ENCODE measurements around the gene FBXO44.
"Not testable (repeated sequence)": the region's sequence is repeated elsewhere in the genome, so short reads cannot be mapped to it uniquely, and the experiment has no call there.

FBXO44 gene

GRCh38 chr1:11642418-11643017, 12.2 kb upstream of the FBXO44 start:
- not testable (repeated sequence) for H3K36me3 ChIP-seq (ENCODE audit: control insufficient read depth, insufficient read depth, low read length); H3K4me3 ChIP-seq (ENCODE audit: low read depth, low read length); H2AFZ ChIP-seq; H3K27me3 ChIP-seq (ENCODE audit: control insufficient read depth, insufficient read depth, low read length); H3K9me3 ChIP-seq (ENCODE audit: control insufficient read depth, low read length); H3K79me2 ChIP-seq; H3K9ac ChIP-seq; H3K4me2 ChIP-seq (ENCODE audit: low read length); H3K4me1 ChIP-seq; H3K27ac ChIP-seq
- peak; percentile 83 for TF ChIP-seq CTCF (IDR thresholded peaks at IDR 0.05)

- no peak overlapping the region for H3K4me2 ChIP-seq (ENCODE audit: low read length)
- no peaks in the 10 kb centered on the region for H3K27me3 ChIP-seq (ENCODE audit: control insufficient read depth, insufficient read depth, low read length)
- H3K9me3 ChIP-seq (ENCODE audit: control insufficient read depth, low read length) = no peaks in the 10 kb centered on the region
- H3K79me2 ChIP-seq = no peaks in the 10 kb centered on the region
- H3K27ac ChIP-seq = no peak overlapping the region
- no peak overlapping the region for H3K4me3 ChIP-seq (ENCODE audit: low read depth, low read length)
- no peak overlapping the region for H2AFZ ChIP-seq
- no peak for TF ChIP-seq CTCF (IDR thresholded peaks at IDR 0.05)
- no peaks in the 10 kb centered on the region for H3K36me3 ChIP-seq (ENCODE audit: control insufficient read depth, insufficient read depth, low read length)
- H3K4me1 ChIP-seq = no peaks in the 10 kb centered on the region
- H3K9ac ChIP-seq = no peak overlapping the region
Measured at GRCh38 chr1:11643782-11644181, 10.9 kb upstream of the FBXO44 start.

DNA sequence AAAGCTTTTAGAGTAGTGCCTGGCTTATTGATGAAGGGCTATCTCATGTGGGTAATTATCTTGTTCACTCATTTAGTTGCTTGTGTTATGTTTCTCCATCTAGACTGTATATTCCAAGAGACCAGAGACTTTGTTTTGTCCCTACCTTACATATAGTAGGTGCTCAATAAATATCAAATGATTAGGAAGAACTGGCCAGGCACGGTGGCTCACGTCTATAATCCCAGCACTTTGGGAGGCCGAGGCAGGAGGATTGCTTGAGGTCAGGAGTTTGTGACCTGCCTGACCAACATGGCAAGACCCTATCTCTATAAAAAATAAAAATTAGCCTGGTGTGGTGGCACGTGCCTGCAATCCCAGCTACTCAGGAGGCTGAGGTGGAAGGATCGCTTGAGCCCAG, 9.4 kb upstream of the FBXO44 start:
- H3K4me1 ChIP-seq = no peaks in the 10 kb centered on the region
- H3K36me3 ChIP-seq (ENCODE audit: control insufficient read depth, insufficient read depth, low read length) = no peaks in the 10 kb centered on the region
- H2AFZ ChIP-seq = no peak overlapping the region
- no peak for TF ChIP-seq CTCF (IDR thresholded peaks at IDR 0.05)
- H3K9ac ChIP-seq = no peak overlapping the region
- no peaks in the 10 kb centered on the region for H3K79me2 ChIP-seq
- no peaks in the 10 kb centered on the region for H3K9me3 ChIP-seq (ENCODE audit: control insufficient read depth, low read length)
- H3K4me2 ChIP-seq (ENCODE audit: low read length) = no peak overlapping the region
- H3K27me3 ChIP-seq (ENCODE audit: control insufficient read depth, insufficient read depth, low read length) = no peaks in the 10 kb centered on the region
- no peak overlapping the region for H3K27ac ChIP-seq
- H3K4me3 ChIP-seq (ENCODE audit: low read depth, low read length) = no peak overlapping the region

DNA sequence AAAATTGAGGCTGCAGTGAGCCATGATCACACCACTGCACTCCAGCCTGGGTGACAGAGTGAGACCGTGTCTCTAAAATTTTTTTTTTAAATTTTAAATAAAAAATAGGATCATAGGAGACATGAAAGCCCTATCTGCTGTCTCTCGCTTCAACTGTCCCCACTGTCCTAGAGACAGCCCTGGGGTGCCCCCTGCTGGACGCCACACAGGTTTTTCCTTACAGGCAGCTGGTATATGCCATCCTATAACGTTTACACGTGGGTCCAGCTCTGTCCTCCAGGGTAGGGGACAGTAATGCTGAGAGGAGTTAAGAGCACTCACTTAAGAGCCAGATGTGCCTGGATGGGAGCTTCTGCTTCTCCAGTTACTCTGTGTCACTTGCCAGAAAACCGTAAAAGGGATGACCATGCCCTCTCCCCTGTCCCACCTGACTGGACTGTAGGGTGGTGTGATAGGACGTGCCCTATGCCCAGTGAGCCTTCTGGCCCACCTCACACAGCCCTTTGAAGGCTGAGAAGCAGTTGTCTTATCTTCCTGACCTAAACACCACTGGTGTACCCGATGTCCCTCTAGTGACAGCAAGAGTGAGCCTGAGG, 8.9 kb upstream of the FBXO44 start:
- H3K9me3 ChIP-seq (ENCODE audit: control insufficient read depth, low read length) = no peaks in the 10 kb centered on the region
- no peaks in the 10 kb centered on the region for H3K79me2 ChIP-seq
- H3K4me2 ChIP-seq (ENCODE audit: low read length) = no peak overlapping the region
- no peaks in the 10 kb centered on the region for H3K27me3 ChIP-seq (ENCODE audit: control insufficient read depth, insufficient read depth, low read length)
- no peak overlapping the region for H2AFZ ChIP-seq
- H3K4me3 ChIP-seq (ENCODE audit: low read depth, low read length) = no peak overlapping the region
- no peak overlapping the region for H3K27ac ChIP-seq
- H3K36me3 ChIP-seq (ENCODE audit: control insufficient read depth, insufficient read depth, low read length) = no peaks in the 10 kb centered on the region
- H3K4me1 ChIP-seq = no peaks in the 10 kb centered on the region
- TF ChIP-seq CTCF (IDR thresholded peaks at IDR 0.05) = peak; percentile 57
- no peak overlapping the region for H3K9ac ChIP-seq

DNA sequence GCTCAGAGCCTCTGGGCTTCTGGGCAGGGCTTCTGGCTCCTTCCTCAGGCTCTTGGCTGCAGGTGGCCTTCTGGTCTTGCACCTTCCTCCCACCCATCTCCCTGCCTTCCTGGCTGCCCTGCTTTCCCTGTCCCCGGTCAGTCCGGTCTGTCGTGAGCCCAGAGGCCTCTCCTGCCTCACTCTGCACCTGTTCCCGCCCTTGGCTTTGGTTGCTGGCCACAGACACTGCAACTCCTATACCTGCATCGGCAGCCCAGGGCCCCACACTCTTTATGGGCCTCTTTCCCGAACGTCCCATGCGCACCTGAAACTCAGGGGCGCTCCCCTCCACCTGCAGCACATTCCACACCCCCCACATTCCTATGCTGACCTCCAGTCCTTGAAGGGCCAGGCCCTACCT, 8.4 kb upstream of the FBXO44 start:
- H3K27me3 ChIP-seq (ENCODE audit: control insufficient read depth, insufficient read depth, low read length) = no peaks in the 10 kb centered on the region
- H3K9ac ChIP-seq = no peak overlapping the region
- no peak overlapping the region for H3K4me2 ChIP-seq (ENCODE audit: low read length)
- H3K36me3 ChIP-seq (ENCODE audit: control insufficient read depth, insufficient read depth, low read length) = no peaks in the 10 kb centered on the region
- no peak for TF ChIP-seq CTCF (IDR thresholded peaks at IDR 0.05)
- no peaks in the 10 kb centered on the region for H3K9me3 ChIP-seq (ENCODE audit: control insufficient read depth, low read length)
- H3K79me2 ChIP-seq = no peaks in the 10 kb centered on the region
- no peak overlapping the region for H3K27ac ChIP-seq
- no peaks in the 10 kb centered on the region for H3K4me1 ChIP-seq
- H3K4me3 ChIP-seq (ENCODE audit: low read depth, low read length) = no peak overlapping the region
- no peak overlapping the region for H2AFZ ChIP-seq

All from parathyroid adenoma (tissue), 2 donors.